Pulmonary artery endothelial cell (primary cell): ENCODE measurements around the gene DDC. TPM values are rescaled to one million over a fixed set of nuclear protein-coding genes. Genes with fewer than 3 reads are reported as not detected.
"Not testable (repeated sequence)": the region's sequence is repeated elsewhere in the genome, so short reads cannot be mapped to it uniquely, and the experiment has no call there.

Source experiments
- DNase-seq: peaks from one replicate; pipeline ENCODE4 v3.0.0-alpha.2; 2011; ENCODE audit warnings: low read depth, low spot score
- total RNA-seq: library from RNA; depleted of rRNA; stranded (reverse); fragments of >200 nt; gene quantifications from 2 replicates; pipeline ENCODE4 v1.2.3, GENCODE V29; 2014

The DDC gene
- total RNA-seq, 1 donor from 2014 or later: not detected

DNA sequence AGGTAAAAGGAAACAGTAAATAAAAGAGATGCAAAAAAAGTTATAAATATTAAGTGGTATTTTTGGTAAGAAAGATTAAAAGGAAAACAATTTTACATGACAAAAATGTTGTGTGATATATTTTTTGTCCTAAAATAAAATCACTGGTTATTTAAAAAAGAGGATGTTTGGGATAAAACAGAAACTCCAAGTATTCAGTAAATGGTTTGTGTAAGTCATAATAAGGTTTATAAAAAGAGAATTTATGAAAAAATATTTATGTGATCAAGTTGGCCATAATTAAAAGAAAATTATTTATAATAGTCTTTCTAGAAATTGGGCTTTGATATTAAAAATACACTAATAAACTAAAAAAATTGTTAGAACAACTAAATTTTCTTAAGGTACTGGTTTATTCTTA lies 76.8 kb downstream of the DDC start:
- DNase-seq: no peak

DNA sequence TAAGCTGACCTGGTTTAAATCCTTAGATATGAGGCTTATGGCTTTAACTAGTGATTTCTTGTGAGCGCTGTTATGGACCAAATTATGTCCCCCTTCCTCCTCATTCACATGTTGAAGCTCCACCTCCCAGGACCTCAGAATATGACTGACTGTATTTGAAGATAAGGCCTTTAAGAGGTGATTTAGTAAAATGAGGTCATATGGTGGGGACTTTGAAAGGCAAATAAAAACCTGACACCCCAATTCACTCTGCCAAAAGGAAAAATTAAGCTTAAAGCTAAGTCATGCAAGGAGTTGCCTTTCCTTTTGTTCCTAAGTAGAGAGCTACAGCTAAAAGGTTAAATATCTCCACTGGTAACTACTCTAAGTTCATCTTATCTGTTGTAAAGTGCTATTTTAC lies 78.7 kb downstream of the DDC start:
- no peak for DNase-seq

DNA sequence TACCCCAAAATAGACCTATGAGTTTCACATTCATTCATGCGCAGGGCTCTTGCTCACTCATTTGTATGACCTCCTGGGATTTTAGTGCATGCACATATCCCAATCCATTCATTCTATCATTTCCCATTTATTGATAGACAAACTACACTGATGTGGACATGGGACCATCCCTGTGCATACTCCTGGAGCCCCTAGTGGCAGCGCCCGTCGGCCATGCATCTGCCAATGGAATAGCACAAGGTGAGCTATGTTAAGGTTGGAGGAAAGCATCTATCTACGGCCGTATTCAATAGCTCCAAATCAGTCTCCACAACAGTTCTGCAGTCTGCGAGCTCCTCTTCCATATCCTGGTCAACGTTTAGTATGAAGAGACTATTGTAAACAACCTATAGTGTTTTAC lies 83.3 kb downstream of the DDC start:
- DNase-seq: no peak

DNA sequence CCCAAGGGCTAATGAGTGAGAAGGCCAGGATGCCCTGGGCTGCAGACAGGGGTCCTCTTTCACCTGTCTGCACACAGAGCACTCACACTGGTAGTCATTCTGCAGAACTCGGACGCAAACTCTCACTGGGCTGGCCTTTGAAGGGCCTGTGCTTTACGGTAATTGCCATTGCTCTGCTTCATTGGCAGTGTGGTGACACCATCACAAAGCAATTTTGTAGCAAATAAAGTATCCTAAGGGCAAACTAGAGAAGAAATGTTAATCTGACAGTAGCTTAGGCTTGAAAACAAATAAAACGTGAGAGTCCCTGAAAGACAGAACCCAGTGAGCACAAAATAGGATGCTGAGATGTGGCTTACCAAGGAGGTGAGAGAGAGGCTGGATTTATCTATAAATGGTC lies 84.4 kb downstream of the DDC start:
- no peak for DNase-seq

DNA sequence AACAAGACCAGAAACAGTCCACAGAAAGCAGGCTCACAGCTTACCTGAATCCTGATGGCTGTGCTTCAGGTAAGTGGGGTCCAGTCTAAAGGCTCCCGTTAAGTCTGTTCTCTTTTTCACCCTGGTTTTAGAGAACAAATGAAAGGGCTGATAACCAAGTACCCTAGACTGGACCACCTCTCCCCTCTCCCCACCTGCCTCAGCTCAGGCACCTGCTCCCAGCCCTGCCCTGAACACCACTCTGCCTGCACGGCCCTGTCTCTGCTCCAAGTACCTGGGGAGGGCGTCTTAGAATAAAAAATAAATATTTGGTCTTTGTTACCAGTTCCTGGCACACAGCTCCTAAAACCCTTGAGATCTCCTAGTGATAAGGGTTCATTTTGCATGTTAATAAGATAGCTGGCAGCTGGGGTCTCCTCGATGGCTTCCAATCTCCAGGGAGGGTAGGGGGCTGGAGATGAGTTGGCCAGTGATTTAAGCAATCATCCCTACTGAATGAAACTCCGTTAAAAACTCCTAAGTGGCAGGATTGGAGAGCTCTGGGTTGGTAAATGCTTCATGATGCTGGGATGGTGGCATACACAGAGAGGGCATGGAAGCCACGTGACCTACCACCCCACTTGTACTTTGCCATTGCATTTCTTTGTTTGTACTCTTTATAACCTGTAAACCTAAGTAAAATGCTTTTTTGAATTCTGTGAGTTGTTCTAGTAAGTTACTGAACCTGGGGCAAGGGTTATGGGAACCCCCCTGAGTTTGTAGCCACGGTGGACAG lies 85.3 kb downstream of the DDC start:
- no peak for DNase-seq

DNA sequence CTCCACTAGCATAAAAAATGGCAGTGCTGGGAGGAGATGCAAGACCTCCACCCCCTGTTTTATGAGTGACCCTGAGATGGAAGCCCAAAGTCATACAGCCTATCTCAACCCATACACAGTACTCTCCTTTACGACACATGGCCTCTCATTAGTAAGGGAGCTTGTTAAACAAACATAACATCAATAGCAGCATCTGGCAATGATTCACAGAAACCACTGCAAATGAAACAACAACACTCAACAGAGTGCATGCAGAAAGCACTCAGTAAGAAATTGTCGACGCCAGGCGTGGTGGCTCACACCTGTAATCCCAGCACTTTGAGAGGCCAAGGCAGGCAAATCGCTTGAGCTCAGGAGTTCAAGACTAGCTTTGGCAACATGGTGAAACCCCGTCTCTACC lies 87.6 kb downstream of the DDC start:
- DNase-seq: no peak

DNA sequence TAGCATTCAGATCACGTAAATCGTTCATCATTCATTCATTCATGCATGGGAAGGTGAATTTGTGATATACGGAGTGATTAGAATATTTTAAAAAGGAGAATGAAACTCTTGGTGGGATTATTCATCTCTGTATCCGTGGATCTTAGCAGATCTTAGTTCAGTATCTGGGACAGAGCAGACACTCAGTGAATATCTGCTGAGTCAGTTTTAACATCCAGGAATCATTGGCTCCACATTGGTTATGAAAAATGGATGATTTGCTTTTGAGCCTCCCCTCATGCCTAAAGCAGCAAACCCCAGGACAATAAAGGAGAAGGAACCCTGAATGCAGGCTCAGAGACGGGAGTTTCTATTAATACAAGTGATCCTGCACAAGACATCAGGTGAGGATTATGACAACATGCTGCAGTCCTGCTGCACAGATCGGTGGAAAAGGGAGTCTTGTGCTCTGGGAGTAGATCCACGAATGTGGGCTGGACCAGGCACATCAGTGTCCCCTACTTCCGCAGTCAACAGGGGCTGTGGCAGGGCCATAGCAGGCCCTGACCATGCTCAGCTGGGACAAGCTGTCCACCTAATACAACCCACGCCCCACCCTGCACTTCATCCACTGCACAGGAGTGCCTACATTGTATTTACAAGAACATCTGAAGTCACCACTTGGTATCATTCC lies 88.1 kb downstream of the DDC start:
- no peak for DNase-seq

DNA sequence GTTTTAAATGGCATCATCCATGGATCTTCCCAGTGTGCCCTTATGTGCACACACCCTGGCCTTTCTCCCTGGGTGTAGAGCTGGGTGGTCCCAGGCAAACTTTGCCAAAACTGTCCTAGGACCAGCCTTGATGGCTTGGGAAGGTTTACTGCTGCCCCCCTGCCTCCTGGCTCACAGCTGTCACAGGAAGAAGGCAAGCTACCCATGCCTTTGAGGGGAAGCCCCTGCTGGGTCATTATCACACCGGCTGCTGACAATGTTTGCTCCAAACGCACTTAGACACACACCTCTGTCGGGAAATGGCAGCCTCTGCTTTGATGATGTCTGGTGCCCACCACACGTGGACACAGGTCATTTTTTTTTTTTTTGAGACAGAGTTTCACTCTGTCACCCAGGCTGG lies 89.9 kb downstream of the DDC start:
- DNase-seq: no peak

DNA sequence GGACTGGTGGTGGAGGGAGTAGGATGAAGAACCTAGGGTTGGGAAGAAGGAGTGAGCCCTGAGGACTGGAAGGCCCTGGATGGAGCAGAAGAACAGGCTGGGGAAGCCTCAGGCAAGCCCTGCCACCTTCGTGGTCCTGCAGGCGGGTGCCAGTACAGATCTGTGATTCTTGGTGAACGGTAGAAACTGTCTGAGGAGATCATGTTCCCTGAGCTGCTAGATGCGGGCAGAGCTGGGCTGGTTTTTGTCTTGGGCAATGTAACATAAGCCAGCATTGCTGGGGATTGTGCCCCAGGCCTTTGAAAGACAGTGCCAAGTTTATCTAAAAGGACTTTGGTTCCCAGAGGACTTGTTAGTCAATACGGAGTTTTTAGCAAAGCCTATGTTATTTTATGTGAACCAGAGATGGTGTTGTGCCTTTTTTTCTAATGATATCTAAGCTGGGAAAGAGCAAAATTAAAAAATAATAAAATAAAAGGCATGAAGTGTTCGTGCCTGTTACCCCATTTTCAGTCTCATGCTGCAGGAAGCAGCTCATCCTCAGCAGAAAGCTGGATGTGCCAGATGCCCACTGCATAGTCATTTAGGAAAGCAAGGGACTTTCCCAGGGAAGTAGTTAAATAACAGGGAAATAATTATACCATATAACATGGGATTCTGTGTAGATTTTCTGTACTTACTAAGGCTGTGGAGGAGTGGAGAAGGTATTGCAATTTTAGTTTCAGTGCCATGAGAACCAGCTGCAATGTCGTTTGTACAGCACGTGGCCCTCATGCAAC lies 90.6 kb downstream of the DDC start:
- no peak for DNase-seq

DNA sequence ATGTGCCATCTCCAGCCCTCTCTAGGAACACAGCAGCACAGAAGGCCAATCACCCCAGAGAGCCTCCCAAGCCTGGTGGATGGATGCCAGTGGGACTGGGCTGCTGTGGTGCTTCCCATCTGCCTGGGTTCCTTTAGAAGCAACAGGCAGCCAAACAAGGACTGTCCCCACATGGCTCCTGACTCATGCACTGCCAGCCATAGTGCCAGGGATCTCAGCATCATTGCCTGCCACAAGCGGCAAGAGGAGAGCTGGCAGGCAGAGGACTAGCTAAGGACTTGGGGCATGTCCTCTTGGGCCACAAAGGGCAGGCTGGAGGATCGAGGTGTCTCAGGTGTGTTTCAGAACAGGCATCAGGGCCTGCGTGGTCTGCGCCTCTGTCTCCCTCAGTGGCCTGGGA lies 91.7 kb downstream of the DDC start:
- DNase-seq: no peak

DNA sequence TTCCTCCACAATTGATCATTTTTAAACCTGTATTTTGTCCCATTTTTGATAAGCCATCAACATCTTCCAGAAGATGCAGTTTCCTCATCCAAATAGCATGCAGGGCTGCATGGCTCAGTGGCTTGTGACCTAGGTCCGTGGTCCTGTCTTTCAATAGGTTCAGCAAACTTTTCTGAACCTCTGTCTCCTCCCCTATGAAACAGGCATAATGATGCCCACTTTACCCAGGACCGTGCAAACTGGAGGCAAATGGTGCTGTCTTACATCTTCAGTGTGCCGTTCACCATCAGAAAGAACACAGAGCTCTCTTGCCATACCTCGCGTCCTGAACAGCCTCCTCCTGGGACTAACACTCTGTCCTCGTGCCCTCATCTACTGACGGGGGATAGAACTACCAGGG lies 92.8 kb downstream of the DDC start:
- DNase-seq: no peak

DNA sequence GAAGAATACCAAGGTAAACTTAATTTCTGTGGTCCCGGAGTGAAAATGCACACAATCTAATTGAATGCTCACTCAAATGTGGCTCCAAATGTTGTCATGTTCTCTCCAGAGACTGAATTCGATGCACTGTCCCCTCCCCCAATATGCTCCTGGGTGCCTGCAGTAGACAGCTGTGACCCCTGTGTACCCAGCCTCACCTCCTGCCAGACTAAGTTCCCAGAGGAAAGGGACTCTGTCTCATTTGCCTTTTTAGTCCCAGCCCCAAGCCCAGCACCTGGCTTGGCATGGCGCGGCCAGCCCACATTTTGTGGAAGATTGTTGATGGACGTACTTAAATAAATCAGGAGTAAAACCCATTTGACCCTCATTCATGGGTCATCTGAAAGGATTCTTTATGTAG lies 93.2 kb downstream of the DDC start:
- no peak for DNase-seq

DNA sequence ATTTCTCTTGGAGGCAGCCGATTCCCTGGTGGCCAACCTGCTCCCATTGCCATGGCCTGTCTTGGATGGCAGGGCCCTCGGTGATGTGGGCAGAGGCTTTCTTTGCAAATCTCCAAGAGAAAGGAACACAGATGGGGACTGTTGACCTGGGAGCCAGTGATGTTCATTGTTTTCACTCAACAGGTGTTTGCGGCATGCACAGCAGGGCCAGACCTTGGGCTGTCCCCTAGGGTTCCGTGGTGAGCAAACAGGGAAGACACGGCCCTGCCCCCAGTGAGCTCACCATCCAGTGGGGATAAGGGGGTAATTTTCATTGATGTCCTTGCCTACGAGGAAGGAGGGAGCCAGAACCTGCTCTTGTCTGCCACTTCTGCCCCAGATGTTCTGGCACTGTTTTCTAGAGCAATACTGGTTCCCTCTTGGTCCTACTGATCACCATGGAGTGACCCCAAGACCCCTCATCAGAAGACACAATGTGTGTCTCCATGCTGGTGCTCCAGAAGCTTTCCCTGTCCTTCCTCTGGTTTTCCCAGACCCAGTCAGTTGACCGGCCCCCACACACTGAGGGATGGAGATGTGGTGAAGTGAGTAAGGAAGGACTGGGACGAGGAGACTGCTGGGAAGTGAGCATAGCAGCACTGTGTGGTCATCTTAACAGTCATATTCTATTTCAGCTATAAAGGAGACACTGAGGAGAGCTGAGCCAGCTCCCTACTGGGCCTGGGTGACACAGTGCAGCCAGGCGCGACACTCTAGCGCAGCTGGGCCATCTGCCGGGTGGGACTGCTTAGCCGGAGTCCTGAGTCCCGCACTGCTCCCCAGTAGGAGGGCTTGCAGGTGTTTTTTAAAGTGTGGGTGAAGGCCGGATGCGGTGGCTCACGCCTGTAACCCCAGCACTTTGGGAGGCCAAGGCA lies 94.7 kb downstream of the DDC start:
- no peak for DNase-seq

DNA sequence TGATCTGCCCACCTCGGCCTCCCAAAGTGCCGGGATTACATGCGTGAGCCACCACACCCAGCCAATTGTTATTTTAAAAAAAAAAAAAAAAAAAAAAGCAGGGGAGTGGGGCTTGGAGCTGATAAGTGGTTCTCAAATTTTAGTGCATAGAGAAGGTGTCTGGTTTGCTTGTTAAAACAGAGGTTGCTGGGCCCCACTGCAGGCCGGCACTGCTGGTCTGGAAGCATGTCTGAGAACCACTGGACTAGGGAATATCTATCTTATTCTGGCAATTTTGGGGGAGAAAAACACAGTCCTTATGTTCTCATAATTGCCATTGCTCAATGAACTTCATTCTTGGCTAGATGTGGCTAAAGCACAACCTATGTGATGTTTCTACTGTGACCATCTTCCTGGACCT lies 96.0 kb downstream of the DDC start:
- no peak for DNase-seq

DNA sequence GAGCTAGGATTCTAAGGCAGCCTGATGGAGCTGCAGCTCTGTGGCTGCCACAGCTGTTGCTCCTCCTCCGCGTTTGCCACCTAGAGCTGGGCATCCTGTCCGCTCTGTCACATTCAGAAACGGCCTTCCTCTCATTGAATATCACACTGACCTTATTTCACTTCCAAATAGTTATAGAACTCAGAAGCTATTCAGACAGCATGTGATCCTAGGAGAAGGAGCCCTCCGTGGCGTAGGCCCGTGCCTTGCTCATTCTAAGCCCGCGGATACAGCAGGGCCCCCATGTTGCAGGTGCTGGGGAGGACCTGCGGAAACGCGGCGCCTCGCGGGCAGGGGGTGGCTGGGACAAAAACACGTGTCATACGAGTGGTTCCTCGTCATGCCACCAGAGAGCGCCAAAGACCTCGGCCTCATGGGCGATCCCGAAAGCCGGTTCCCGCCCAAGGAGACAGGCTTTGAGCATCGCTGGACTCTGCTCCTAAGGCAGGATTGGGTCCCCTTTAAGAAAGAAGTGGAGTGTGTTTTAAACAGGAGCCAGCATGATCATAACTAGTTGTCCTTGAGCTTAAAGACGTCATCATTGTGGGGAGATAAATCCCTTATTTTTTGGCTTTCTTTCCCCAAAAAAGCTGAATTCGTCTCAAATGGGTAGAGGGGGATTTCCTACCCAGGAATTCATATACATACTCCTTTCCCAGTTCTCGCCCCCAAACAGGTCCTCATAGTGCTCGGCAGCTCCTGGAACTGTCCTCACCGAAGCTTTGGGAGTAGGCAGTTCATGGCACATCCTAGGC lies 97.2 kb downstream of the DDC start:
- peak; percentile 13 for DNase-seq

DNA sequence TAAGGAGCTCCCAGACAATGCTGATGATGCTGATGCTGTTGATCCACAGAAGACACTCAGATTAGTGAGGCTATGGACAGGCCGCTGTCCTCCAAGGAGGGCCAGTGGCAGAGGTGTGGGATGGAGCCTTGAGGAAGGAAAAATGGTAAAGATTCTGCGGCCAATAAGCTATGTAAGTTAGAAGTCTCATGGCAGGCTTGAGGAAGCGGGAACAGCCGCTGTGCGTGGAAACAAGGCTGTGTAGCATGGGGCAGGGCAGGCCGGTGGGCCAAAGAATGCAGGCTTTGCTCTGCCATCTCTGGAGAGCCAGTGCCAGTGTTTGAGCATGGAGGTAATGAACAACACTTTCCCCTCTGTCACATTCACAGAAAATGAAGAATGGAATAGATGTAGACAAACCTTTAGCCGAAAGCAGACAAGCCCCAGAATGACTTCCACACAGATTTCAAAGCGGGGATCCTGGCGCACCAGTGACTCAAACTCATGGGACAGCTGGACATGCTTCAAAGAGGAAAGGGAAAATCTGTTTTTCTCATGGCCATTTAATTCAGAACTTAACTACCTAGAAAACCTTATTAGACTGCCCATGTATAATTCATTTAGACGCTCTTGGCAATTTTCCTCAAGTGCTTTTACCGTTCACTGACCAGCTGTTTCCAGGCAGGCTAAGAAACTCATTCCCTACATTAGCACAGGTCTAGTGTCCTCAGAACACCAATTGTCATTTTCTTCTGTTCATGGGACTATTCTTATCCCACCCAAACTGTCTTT lies 98.2 kb downstream of the DDC start:
- no peak for DNase-seq

DNA sequence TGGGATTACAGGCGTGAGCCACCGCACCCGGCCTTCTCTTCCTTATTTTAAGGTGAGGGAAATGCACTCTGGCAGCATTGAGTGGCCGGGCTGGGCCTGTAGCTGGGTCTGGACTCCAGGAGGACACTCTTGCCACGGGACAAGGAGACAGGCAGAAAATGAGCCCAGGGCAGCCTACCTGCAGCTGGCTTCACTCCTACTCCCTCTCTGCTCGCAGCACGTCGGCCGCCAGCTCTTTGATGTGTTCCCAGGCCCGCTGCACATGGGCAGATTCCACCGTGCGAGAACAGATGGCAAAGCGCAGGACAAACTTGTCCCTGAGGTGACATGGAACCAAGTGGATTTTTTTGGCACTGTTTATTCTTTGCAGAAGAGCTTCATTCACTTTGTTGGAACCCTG lies 102.2 kb downstream of the DDC start:
- DNase-seq: no peak

DNA sequence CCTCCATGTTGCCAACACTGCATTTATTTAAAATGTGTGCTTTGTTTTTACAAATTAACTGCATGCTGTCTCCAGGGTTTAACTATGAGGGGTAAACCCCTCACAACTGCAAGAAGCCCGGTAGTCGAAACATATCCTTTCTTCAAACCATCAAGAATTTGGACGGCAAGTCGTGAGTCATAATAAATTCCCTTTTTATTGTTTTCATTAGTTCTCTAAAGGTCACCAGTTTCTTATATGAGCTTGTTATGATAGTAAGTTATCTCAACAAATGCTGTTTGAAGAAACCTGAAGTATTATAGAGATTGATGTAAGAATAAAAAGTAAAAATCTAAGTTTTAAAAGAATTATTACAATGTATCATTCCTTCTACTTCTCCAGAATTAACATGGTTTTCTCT lies 102.8 kb downstream of the DDC start:
- DNase-seq: no peak

DNA sequence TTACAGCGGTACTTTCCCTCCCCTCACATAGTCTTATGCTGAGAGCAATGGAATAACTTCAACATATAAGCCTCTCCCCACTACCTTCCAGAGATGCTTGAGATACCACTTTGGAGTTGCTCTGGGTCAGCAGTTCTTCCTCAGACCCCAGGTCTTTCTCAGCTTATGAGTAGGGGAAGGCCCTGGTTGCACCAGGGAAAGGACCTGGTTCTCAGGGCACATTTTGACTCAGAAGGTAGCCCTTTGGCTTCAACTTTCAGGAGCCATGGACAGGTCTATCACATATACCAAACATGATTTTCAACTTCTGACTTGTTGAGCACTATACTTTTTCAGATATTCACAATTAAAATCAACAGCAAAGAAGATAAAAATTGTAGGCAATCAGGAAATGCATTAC lies 103.5 kb downstream of the DDC start:
- no peak for DNase-seq

DNA sequence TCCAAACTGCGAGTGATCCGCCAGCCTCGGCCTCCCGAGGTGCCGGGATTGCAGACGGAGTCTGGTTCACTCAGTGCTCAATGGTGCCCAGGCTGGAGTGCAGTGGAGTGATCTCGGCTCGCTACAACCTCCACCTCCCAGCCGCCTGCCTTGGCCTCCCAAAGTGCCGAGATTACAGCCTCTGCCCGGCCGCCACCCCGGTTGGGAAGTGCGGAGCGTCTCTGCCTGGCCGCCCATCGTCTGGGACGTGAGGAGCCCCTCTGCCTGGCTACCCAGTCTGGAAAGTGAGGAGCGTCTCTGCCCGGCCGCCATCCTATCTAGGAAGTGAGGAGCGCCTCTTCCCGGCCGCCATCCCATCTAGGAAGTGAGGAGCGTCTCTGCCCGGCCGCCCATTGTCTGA lies 106.0 kb downstream of the DDC start:
- not testable (repeated sequence) for DNase-seq
